Liver (tissue), 3 donors: Measurements from ENCODE around the gene SERPINA6.

Experiments
- RAD21 ChIP-seq, 2 donors: IDR thresholded peaks; 2 replicates each; pipeline ENCODE4 v1.6.1; 2016; ENCODE audit warnings: antibody characterized with exemption in 2 of 2, mild to moderate bottlenecking in 2 of 2
- SP1 ChIP-seq: IDR thresholded peaks from 2 replicates; pipeline ENCODE4 v1.6.1; 2018; ENCODE audit warnings: antibody characterized with exemption, mild to moderate bottlenecking
- YY1 ChIP-seq: IDR thresholded peaks from 2 replicates; pipeline ENCODE4 v1.6.1; 2016; ENCODE audit warnings: antibody characterized with exemption, mild to moderate bottlenecking
- TF ChIP-seq, protein P1 (sequence below): fragments of 150-350 bp; IDR thresholded peaks from 2 replicates; pipeline ENCODE4 v1.5.1; 2017; ENCODE audit warnings: improper control_type of control experiment, low read depth, low read length; ENCODE audit not compliant: missing input control
- TF ChIP-seq, protein P2 (sequence below): IDR thresholded peaks from 2 replicates; pipeline ENCODE4 v1.6.1; 2016; ENCODE audit warnings: antibody characterized with exemption
- TF ChIP-seq, protein P3 (sequence below): IDR thresholded peaks from 2 replicates; pipeline ENCODE4 v1.6.1; 2016; ENCODE audit warnings: antibody characterized with exemption, mild to moderate bottlenecking
- TF ChIP-seq, protein P4 (sequence below): IDR thresholded peaks from 2 replicates; pipeline ENCODE4 v1.6.1; 2016; ENCODE audit warnings: antibody characterized with exemption
- TF ChIP-seq, protein P5 (sequence below): IDR thresholded peaks from 2 replicates; pipeline ENCODE4 v1.6.1; 2016; ENCODE audit warnings: antibody characterized with exemption
- donor health status: healthy.
- donor health status: healthy.

DNA sequence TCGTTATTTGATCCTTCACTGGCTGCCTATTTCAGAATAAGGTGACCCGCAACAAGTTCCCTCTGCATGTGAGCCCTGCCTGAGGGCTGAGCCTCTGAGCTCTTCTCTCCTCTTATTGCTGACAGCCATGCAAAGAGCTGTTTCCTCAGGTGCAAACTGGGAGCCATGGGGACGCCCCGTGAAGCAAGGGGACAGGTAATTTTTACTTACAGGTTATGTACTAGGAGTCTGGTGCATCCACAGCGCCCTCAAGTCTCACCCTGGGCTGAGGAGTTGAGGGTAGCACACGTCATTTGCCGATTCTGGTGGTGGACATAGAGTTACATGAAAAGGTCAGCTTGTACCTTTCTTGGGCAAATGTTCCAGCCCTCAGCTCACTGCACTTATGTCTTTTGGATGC is 26.1 kb upstream of the SERPINA6 start:
- TF ChIP-seq, protein P1, sequence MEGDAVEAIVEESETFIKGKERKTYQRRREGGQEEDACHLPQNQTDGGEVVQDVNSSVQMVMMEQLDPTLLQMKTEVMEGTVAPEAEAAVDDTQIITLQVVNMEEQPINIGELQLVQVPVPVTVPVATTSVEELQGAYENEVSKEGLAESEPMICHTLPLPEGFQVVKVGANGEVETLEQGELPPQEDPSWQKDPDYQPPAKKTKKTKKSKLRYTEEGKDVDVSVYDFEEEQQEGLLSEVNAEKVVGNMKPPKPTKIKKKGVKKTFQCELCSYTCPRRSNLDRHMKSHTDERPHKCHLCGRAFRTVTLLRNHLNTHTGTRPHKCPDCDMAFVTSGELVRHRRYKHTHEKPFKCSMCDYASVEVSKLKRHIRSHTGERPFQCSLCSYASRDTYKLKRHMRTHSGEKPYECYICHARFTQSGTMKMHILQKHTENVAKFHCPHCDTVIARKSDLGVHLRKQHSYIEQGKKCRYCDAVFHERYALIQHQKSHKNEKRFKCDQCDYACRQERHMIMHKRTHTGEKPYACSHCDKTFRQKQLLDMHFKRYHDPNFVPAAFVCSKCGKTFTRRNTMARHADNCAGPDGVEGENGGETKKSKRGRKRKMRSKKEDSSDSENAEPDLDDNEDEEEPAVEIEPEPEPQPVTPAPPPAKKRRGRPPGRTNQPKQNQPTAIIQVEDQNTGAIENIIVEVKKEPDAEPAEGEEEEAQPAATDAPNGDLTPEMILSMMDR, result no peak
- TF ChIP-seq, protein P2, sequence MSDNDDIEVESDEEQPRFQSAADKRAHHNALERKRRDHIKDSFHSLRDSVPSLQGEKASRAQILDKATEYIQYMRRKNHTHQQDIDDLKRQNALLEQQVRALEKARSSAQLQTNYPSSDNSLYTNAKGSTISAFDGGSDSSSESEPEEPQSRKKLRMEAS, result no peak
- TF ChIP-seq RAD21 (IDR thresholded peaks at IDR 0.05) (no peak), YY1 (no peak), SP1 (no peak)
- TF ChIP-seq, protein P3, sequence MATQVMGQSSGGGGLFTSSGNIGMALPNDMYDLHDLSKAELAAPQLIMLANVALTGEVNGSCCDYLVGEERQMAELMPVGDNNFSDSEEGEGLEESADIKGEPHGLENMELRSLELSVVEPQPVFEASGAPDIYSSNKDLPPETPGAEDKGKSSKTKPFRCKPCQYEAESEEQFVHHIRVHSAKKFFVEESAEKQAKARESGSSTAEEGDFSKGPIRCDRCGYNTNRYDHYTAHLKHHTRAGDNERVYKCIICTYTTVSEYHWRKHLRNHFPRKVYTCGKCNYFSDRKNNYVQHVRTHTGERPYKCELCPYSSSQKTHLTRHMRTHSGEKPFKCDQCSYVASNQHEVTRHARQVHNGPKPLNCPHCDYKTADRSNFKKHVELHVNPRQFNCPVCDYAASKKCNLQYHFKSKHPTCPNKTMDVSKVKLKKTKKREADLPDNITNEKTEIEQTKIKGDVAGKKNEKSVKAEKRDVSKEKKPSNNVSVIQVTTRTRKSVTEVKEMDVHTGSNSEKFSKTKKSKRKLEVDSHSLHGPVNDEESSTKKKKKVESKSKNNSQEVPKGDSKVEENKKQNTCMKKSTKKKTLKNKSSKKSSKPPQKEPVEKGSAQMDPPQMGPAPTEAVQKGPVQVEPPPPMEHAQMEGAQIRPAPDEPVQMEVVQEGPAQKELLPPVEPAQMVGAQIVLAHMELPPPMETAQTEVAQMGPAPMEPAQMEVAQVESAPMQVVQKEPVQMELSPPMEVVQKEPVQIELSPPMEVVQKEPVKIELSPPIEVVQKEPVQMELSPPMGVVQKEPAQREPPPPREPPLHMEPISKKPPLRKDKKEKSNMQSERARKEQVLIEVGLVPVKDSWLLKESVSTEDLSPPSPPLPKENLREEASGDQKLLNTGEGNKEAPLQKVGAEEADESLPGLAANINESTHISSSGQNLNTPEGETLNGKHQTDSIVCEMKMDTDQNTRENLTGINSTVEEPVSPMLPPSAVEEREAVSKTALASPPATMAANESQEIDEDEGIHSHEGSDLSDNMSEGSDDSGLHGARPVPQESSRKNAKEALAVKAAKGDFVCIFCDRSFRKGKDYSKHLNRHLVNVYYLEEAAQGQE, result no peak
- TF ChIP-seq, protein P4, sequence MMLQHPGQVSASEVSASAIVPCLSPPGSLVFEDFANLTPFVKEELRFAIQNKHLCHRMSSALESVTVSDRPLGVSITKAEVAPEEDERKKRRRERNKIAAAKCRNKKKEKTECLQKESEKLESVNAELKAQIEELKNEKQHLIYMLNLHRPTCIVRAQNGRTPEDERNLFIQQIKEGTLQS, result no peak
- TF ChIP-seq, protein P5, sequence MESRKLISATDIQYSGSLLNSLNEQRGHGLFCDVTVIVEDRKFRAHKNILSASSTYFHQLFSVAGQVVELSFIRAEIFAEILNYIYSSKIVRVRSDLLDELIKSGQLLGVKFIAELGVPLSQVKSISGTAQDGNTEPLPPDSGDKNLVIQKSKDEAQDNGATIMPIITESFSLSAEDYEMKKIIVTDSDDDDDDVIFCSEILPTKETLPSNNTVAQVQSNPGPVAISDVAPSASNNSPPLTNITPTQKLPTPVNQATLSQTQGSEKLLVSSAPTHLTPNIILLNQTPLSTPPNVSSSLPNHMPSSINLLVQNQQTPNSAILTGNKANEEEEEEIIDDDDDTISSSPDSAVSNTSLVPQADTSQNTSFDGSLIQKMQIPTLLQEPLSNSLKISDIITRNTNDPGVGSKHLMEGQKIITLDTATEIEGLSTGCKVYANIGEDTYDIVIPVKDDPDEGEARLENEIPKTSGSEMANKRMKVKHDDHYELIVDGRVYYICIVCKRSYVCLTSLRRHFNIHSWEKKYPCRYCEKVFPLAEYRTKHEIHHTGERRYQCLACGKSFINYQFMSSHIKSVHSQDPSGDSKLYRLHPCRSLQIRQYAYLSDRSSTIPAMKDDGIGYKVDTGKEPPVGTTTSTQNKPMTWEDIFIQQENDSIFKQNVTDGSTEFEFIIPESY, result no peak
